HG02623 (cell line): ENCODE data around the gene MICAL2.

Source experiments
- ATAC-seq: cut with Tn5 transposase; IDR thresholded peaks from one replicate; pipeline ENCODE4 v1.9.1; 2021; ENCODE audit warnings: moderate library complexity; ENCODE audit not compliant: unreplicated experiment

The MICAL2 gene

GRCh38 chr11:12077535-12078280 is 32.7 kb upstream of the MICAL2 start:
- no peak for ATAC-seq

DNA sequence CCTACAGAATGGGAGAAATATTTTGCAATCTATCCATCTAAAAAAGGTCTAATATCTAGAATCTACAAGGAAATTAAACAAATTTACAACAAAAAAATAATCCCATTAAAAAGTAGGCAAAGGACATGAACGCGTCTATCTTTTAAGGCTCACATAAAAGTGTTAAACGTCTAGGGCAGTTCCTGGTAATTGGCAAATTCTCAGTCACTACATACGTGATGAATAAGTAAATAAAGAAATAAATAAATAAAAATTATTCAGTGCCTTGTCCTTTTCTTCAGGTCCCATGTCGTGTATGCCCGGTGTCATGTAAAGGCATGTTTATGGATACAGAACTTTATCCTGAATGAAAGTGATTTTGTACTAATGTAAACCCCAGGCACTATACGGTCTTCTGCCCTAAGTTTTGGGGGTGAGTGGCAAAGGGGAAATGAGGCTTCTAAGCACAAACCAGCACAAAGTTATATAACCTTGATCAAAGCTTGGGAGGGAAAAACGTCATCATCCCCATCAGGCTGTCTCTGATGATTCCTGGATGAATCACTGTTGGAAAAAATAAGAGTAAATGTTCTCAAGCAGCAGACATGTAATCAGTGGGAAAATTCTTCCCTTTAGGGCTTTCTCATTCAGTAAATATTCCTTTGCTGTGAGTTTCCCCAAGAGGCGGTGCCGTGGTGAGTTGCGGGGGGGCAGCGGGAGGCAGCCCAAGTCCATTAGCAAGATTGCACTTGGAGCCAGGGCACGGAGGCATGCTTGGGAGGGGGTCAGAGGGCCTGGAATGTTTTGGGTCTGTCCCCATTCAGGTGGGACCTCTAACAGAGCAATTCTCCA is 30.4 kb upstream of the MICAL2 start:
- no peak for ATAC-seq

GRCh38 chr11:12083380-12083779 is 27.0 kb upstream of the MICAL2 start:
- ATAC-seq = no peak

GRCh38 chr11:12084256-12084655 is 26.1 kb upstream of the MICAL2 start:
- no peak for ATAC-seq

- ATAC-seq = no peak
Measured at GRCh38 chr11:12085371-12086251, 24.8 kb upstream of the MICAL2 start.

DNA sequence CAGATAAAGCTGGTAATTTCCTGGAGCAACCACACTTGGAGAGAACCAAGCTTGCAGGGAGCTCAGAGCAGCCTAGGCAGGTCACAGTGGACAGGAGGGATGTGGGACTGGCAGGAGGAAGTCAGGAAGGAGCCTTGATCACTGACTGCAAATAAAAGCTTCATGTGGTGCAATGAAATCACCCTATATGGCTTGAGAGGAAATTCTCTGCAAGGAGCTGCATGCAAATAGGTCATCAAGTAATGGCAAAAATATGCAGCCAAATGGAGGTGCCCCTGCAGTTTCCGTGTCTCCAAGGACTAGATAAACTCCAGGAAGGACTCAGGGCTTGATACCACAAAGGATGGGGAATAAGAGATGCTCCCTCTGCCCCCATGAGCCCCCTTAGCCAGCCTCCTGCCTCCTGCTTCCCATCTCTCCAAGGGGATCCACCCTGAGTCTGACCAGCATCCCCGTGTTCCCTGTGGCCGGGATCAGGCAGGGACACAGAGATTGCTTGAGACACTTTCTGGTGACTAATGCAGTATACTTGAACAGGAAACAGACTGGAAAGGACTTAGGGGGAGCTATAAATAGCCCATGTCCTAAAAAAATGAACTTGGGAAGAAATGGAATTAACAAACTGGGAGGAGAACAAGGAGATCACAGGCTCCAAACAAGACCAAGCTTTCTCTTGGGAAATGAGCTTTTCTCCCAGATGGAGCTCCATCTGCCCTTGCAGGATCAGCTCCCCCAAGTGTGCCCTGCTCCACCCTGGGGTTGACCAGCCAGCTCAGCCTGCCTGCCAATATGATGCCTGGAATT is 23.9 kb upstream of the MICAL2 start:
- ATAC-seq = no peak

DNA sequence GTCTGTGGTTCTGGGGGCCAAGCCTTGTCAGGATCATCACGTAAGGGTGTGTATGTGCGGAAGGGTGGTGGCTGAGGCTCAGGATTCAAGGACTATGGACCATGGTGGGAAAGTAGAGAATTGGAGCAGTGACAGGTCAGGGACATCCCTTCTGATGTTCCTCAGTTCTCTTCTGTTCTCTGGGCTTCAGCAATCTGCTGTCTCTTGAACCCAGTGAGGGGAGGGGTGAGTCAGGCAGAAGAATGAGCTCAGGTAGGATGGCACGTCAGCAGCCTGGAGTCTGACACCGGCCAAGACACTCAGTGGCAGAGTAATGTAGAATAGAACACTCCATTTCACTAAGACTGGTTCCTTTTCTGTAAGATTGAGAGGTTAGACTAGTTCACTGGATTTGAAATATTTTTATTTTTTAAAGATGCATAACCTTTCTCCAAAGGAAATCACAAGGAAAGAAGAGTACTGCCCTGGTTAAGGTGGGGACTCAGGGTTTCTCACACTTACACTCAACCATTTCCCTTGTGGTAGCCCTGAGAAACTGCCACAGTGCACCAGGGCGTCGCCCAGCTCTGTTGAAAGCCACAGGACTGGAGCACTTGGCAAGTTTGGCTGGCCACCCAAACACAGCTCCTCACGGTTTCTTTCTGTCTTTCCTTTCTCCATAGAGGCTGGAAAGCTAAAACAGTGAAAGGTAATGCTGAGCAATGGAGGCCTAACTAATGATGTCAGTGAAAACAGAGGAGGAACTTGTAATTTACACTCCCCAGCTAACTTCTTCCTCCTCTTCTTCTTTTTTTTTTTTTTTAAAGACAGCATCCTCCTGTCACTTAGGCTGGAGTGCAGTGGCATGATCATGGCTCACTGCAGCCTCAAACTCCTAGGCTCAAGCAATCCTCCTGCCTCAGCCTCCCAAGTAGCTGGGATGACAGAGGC is 23.1 kb upstream of the MICAL2 start:
- no peak for ATAC-seq

DNA sequence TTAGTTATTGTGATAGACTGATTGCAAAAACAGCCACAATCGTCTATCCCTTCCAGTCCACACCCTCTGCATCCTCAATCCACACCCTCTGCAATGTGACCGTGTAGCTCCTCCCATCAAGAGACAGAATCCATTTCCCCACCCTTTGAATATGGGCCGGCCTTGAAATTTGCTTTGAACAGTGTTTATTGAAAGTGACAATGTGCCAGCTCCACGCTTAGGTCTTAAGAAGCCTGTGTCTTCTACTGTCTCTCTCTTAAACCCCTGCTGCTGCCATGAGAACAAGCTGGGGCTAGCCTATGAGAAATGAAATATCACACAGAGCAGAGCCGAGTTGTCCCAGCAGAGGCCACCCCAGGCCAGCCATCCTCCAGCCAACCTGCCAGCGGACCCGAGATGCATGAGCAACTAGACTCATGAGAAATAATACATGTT is 22.3 kb upstream of the MICAL2 start:
- ATAC-seq = no peak

DNA sequence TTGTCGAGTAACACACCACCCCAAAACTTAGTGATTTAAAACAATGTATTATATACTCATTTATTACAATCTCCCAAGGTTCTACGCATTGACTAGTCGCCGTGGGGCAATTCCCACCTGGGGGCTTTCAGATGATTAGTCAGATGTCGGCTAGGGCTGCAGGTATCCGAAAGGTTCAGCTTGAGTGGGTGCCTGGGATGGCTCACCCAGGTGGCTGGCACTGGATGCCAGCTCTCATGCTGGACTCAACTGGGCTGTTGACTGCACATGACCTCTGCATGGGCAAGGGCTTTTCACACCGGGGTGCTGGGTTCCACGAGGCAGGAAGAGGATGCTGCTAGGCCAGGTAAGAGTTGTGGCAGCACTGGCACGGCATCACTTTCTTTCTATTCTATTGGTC is 21.9 kb upstream of the MICAL2 start:
- no peak for ATAC-seq

GRCh38 chr11:12089041-12089440 is 21.3 kb upstream of the MICAL2 start:
- no peak for ATAC-seq

GRCh38 chr11:12089473-12089872 is 20.9 kb upstream of the MICAL2 start:
- ATAC-seq = no peak

DNA sequence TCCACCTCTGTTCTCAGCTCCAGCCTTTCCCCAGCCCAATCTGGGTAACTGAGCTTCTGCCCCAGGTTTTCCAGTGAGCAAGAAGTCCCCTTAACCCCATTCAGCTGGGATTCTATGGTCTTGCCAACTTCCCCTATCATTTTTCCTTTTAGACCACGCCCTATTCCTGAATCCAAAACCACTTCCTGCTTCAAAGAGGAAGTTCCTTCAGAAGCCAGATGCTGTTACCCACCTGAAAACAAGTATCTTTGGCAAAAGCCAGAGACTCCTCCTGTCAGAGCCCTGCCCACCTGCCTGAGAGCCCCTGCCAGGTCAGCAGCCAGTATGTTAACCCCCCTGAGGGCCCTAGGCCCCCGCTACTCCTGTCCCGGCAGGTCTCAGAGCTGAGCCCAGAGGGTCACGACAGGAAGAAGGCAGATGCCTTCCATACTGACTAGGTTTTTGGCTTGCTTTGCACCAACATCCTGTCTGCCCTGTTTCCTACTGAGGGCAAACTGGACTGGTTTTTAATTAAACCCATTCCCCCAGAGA is 20.3 kb upstream of the MICAL2 start:
- no peak for ATAC-seq

- ATAC-seq = no peak
Measured at GRCh38 chr11:12090761-12091258, 19.6 kb upstream of the MICAL2 start.

GRCh38 chr11:12091956-12092558 is 18.3 kb upstream of the MICAL2 start:
- no peak for ATAC-seq

DNA sequence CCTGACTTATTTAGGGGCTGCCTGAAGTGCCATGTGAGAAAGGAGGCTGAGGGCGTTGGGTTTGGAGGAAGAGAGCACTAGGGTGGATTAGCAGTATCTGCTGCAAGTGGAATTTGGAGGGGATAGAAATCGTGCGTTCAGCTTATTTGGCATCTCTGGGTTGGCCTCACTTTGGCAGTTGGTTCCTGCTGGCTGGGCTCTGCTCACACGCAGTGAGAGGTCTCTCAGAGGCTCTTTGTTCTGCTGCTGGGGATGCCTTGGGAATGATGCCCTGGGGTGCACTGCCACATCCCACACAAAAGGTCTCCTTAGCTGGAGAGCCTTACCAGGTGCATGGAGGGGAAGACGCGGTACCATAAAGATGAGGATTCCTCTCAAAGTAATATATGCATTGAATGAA is 17.7 kb upstream of the MICAL2 start:
- ATAC-seq = no peak

DNA sequence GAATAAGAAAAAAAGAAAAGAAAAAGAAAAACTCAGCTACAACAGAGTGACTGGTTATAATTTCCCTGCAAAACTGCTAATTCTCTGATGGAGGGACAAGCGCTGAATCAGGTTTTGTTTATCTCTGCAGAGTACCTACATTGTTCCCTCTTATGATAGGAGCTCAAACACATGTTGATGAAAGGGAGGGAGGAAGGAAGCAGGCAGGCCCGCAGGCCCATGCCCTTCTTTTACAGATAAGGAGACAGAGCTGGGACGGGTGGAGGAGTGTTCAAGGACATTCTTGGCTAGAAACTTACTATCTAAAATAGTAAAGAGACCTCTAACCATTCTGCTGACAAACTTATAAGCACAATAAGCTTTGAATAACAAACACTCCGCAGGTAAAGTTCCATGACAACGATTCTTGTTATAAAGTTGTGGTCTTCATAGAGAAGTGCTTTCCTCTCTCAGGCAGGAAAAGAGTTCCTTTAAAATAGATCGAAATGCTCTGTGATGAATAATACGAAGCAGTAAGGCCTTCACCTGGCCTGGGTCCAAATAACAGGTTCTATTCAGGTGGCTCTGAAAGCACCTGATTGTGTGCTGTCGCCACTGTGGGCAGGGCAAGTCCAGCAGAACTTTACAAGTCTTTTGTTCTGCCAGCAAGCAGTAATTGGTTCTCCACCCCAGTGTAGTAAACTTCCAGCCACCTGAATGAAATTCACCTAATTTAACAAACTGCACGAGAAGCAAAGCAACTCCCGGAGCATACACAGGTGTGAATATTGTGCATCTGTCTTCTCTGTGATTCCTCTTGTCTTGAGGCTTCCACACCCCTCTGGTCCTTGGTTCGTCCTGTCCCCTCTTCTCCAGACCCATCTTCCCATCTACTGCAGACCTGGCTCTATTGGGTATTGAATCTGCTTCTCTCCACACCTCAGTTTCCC is 15.3 kb upstream of the MICAL2 start:
- no peak for ATAC-seq

DNA sequence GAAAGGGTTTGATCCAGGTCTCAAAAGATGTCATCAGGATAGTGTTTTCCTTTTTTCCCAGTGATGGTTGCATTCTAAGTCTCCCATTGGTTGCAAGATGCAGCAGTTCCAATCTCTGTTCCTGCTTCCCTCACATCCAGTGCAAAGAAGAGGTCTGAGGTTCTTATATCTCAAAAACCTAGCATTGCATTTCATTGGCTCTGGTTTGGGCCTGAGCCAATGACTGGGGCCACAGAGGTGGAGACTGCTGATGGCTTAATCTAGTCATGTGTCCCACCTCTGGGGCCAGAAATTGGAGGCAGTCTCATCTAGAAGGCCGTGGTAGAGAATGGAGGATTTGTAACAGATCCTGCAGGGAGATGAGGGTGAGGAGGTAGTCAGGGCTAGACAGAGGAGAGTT is 13.2 kb upstream of the MICAL2 start:
- no peak for ATAC-seq
